ENCODE results near the gene NOS1.

Gene NOS1

DNA sequence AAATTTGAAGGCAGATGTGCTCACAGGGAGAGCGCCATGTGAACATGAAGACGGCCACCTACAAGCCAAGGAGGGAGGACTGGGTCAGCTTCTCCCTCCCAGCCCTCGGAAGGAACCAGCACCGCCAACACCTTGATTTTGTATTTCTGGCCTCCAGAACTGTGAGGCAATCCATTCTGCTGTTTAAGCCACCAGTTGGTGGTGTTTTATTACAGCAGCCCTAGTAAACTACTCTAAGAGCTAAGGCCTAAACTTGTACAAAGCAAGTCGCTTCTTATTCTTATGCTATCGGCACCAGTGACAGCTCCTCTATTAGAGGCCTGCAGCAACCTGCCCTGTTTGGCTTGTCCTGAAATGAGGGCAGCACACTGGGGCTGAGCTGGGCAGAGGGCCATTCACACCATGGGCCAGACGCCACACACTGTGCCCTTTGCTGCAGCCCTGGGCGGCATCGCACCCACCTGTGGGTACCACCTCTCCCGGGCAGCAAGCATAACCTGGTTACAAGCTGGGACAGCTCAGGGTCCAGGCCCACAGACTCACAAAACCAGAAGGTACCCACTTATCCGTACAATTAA, 62.7 kb downstream of the NOS1 start:
- H3K27me3 ChIP-seq (replicated peaks; ENCODE audit: control insufficient read depth, insufficient read depth, low read length) = no peaks in the 10 kb centered on the region
- DNase-seq (ENCODE audit: low read depth) = no peak
- H3K36me3 ChIP-seq (ENCODE audit: control insufficient read depth, insufficient read depth, low read length, severe bottlenecking) = no peaks in the 10 kb centered on the region
- H3K9ac ChIP-seq (ENCODE audit: low read length) = no peak overlapping the region
- H3K9me3 ChIP-seq (ENCODE audit: control insufficient read depth, low read length) = peaks cover 5% of the 10 kb centered on the region
- H3K4me1 ChIP-seq (ENCODE audit: control insufficient read depth, insufficient read depth, low read length) = no peaks in the 10 kb centered on the region
- no peak overlapping the region for H3K4me3 ChIP-seq (ENCODE audit: low read length)

DNA sequence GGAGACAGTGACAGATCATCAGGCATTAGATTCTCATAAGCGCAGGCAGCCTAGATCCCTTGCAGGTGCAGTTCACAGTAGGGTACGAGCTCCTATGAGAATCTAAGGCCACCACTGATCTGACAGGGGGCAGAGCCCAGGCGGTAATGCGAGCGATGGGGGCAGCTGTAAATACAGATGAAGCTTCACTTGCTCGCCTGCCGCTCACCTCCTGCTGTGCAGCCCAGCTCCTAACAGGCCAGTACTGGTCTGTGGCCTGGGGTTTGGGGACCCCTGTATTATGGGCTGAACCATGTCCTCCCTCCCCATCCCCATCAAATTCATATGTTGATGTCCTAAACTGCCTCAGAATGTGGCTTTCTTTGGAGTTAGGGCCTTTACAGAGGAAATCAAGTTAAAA, 63.2 kb downstream of the NOS1 start:
- H3K4me1 ChIP-seq (ENCODE audit: control insufficient read depth, insufficient read depth, low read length) = no peaks in the 10 kb centered on the region
- H3K9me3 ChIP-seq (ENCODE audit: control insufficient read depth, low read length) = peaks cover 5% of the 10 kb centered on the region
- H3K36me3 ChIP-seq (ENCODE audit: control insufficient read depth, insufficient read depth, low read length, severe bottlenecking) = no peaks in the 10 kb centered on the region
- no peaks in the 10 kb centered on the region for H3K27me3 ChIP-seq (replicated peaks; ENCODE audit: control insufficient read depth, insufficient read depth, low read length)
- DNase-seq (ENCODE audit: low read depth) = no peak
- H3K9ac ChIP-seq (ENCODE audit: low read length) = no peak overlapping the region
- H3K4me3 ChIP-seq (ENCODE audit: low read length) = no peak overlapping the region

DNA sequence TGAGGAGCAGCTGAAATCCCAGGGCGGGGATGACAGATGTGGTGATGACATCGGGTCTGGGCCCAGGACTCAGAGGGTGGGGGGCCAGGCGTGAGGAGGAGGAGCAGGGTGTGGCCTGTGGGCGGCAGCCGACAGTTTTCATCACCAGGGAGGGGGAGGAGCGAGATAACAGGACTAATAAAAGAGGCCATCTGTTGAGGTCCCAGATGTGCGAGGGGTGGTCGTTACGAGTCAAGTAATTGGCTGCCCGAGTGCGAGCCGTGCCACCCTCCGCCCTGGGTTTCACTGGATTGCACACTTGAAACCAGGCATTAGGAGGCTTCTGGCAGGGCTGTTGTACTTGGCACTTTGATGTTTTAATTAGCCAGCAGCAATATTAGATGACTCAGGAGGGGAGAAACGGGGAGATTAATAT, 67.2 kb downstream of the NOS1 start:
- Histone ChIP-seq H3K27me3 (replicated peaks; ENCODE audit: control insufficient read depth, insufficient read depth, low read length) (peaks cover 3% of the 10 kb centered on the region), H3K4me3 (ENCODE audit: low read length) (no peak overlapping the region), H3K9me3 (ENCODE audit: control insufficient read depth, low read length) (peaks cover 5% of the 10 kb centered on the region), H3K4me1 (ENCODE audit: control insufficient read depth, insufficient read depth, low read length) (no peaks in the 10 kb centered on the region), H3K36me3 (ENCODE audit: control insufficient read depth, insufficient read depth, low read length, severe bottlenecking) (no peaks in the 10 kb centered on the region), H3K9ac (ENCODE audit: low read length) (no peak overlapping the region)
- no peak for DNase-seq (ENCODE audit: low read depth)

DNA sequence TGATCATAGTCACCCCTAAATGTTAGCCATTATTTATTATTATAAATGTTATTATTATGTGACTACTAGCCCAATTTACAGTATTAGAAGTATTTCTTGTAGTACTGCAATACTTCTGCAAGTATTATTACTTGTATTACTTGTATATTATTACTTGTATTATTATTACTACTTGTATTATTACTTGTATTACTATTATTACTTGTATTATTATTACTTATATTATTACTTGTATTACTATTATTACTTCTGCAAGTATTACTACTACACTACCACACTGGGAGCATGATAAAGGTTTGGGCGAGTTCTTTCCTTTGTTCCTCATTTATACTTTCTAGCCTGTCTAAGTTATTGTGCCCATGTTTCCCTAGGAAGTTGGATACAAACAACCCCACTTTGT, 67.9 kb downstream of the NOS1 start:
- H3K9me3 ChIP-seq (ENCODE audit: control insufficient read depth, low read length) = peaks cover 5% of the 10 kb centered on the region
- DNase-seq (ENCODE audit: low read depth) = no peak
- H3K4me3 ChIP-seq (ENCODE audit: low read length) = no peak overlapping the region
- H3K4me1 ChIP-seq (ENCODE audit: control insufficient read depth, insufficient read depth, low read length) = no peaks in the 10 kb centered on the region
- no peaks in the 10 kb centered on the region for H3K36me3 ChIP-seq (ENCODE audit: control insufficient read depth, insufficient read depth, low read length, severe bottlenecking)
- peaks cover 6% of the 10 kb centered on the region for H3K27me3 ChIP-seq (replicated peaks; ENCODE audit: control insufficient read depth, insufficient read depth, low read length)
- H3K9ac ChIP-seq (ENCODE audit: low read length) = no peak overlapping the region

DNA sequence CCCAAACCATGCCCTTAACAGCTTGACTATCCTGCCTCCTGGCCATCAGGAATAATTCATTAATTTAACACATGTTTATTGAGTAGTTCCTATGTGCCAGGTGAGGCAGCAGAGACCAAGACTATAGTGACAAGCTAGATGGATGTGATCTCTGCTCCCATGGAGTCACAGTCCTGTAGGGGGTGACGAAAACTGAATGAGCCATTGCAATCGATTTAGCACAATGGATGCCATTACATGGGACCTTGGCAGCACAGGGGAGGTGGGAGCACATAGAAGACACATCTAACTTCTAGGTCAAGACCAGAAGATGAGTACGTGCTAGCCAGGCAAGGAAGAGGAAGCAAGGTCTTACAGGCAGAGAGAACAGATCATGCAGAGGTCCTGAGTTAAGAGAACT, 68.7 kb downstream of the NOS1 start:
- H3K36me3 ChIP-seq (ENCODE audit: control insufficient read depth, insufficient read depth, low read length, severe bottlenecking) = no peaks in the 10 kb centered on the region
- H3K27me3 ChIP-seq (replicated peaks; ENCODE audit: control insufficient read depth, insufficient read depth, low read length) = peaks cover 7% of the 10 kb centered on the region
- H3K9ac ChIP-seq (ENCODE audit: low read length) = no peak overlapping the region
- H3K9me3 ChIP-seq (ENCODE audit: control insufficient read depth, low read length) = peaks cover 5% of the 10 kb centered on the region
- H3K4me3 ChIP-seq (ENCODE audit: low read length) = no peak overlapping the region
- no peak for DNase-seq (ENCODE audit: low read depth)
- no peaks in the 10 kb centered on the region for H3K4me1 ChIP-seq (ENCODE audit: control insufficient read depth, insufficient read depth, low read length)

DNA sequence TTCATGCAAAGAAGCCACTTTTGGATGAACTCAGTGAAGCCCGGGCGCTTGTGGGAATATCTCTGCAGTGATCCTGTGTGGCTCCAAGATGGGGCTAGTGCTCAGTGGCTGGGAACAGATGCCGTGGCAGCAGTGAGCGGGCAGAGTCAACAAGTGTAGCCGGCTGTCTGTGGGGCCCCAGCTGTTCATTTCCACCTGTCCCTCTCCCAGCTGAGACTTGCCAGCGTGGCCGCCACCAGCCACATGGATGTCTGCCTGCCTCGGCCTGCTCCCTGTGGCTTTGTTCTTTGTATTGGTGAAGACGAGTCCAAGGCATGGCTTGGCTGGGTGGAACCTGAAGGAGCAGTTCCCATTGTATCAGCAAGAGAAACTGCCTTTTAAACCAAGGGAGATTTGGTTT, 77.3 kb downstream of the NOS1 start:
- no peak overlapping the region for H3K9ac ChIP-seq (ENCODE audit: low read length)
- no peaks in the 10 kb centered on the region for H3K9me3 ChIP-seq (ENCODE audit: control insufficient read depth, low read length)
- H3K36me3 ChIP-seq (ENCODE audit: control insufficient read depth, insufficient read depth, low read length, severe bottlenecking) = no peaks in the 10 kb centered on the region
- H3K4me3 ChIP-seq (ENCODE audit: low read length) = no peak overlapping the region
- peaks cover 4% of the 10 kb centered on the region for H3K27me3 ChIP-seq (replicated peaks; ENCODE audit: control insufficient read depth, insufficient read depth, low read length)
- H3K4me1 ChIP-seq (ENCODE audit: control insufficient read depth, insufficient read depth, low read length) = no peaks in the 10 kb centered on the region
- DNase-seq (ENCODE audit: low read depth) = no peak

DNA sequence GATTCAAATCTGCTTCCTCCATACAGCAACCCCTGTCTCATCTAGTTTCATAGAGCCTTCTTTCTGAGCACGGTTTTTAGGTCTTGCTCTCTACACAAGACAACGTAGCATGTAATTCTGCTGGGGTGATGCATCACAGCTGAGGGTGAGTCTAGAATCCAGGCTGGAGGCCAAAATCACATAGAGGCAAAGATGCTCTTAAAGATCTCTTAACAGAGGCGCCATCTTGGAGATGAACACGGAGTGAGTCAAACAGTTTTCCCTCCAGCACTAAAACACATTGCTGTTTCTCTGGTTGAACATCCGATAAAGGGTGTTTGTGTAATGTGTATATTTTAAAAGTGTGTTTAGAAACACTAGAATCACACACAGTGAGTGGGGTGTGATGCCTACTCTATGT, 78.9 kb downstream of the NOS1 start:
- no peak for DNase-seq (ENCODE audit: low read depth)
- Histone ChIP-seq H3K4me1 (ENCODE audit: control insufficient read depth, insufficient read depth, low read length) (no peaks in the 10 kb centered on the region), H3K4me3 (ENCODE audit: low read length) (no peak overlapping the region), H3K36me3 (ENCODE audit: control insufficient read depth, insufficient read depth, low read length, severe bottlenecking) (no peaks in the 10 kb centered on the region), H3K9ac (ENCODE audit: low read length) (no peak overlapping the region), H3K9me3 (ENCODE audit: control insufficient read depth, low read length) (no peaks in the 10 kb centered on the region), H3K27me3 (replicated peaks; ENCODE audit: control insufficient read depth, insufficient read depth, low read length) (peaks cover 2% of the 10 kb centered on the region)

DNA sequence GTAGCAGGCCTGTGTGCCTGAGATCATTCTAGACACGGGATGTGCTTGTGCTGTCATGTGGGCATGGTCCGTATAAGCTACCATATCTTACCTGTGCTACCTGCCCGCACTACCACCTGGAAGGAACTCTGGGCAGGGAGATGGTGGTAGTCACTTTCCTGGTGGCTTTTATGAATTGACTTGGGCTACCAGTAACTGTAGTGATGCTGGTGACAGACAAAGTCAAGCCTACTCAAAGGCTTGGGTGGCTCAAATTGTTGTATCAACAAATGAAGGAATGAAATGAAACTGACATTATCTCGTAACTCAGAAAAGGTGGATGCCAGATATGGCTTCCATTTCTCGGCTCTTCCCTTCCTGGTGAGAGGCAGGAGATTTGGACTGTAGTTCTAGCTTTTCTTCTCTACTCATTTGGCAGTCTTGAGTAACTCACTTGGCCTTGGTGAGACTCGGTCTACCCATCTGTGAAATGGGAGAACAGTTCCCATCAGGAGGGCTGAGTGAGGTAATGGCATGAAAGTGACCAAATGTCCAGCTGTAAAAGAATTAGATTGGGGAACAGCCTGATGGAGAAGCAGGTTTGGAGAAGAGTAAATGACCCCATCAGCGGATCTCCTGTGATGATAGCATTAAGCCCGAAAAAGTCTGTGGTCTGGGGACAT, 81.3 kb downstream of the NOS1 start:
- Histone ChIP-seq H3K36me3 (ENCODE audit: control insufficient read depth, insufficient read depth, low read length, severe bottlenecking) (no peaks in the 10 kb centered on the region), H3K4me3 (ENCODE audit: low read length) (no peak overlapping the region), H3K9me3 (ENCODE audit: control insufficient read depth, low read length) (no peaks in the 10 kb centered on the region), H3K9ac (ENCODE audit: low read length) (no peak overlapping the region), H3K4me1 (ENCODE audit: control insufficient read depth, insufficient read depth, low read length) (no peaks in the 10 kb centered on the region), H3K27me3 (replicated peaks; ENCODE audit: control insufficient read depth, insufficient read depth, low read length) (peaks cover 4% of the 10 kb centered on the region)
- DNase-seq (ENCODE audit: low read depth) = no peak

DNA sequence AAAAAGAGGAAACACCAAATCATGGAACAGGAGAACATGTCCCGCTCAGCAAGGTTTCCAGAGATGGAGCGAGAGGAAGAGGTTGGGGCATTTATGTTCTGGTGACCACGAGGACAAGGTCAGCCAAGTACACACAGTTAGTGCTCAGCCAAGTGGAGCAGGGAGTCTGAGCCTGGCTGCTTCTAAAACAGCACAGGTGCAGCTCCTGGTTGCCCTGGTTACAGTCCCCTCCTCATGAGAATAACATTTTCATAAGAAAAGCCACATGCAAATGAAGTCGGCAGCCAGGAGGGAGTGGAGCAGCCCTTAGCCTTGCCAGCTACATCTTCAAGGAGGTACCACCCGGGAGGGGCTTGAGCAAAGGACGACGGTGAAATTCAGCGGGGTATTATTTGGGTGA, 81.8 kb downstream of the NOS1 start:
- DNase-seq (ENCODE audit: low read depth) = no peak
- Histone ChIP-seq H3K4me1 (ENCODE audit: control insufficient read depth, insufficient read depth, low read length) (no peaks in the 10 kb centered on the region), H3K9ac (ENCODE audit: low read length) (no peak overlapping the region), H3K4me3 (ENCODE audit: low read length) (no peak overlapping the region), H3K36me3 (ENCODE audit: control insufficient read depth, insufficient read depth, low read length, severe bottlenecking) (no peaks in the 10 kb centered on the region), H3K27me3 (replicated peaks; ENCODE audit: control insufficient read depth, insufficient read depth, low read length) (peaks cover 4% of the 10 kb centered on the region), H3K9me3 (ENCODE audit: control insufficient read depth, low read length) (no peaks in the 10 kb centered on the region)

DNA sequence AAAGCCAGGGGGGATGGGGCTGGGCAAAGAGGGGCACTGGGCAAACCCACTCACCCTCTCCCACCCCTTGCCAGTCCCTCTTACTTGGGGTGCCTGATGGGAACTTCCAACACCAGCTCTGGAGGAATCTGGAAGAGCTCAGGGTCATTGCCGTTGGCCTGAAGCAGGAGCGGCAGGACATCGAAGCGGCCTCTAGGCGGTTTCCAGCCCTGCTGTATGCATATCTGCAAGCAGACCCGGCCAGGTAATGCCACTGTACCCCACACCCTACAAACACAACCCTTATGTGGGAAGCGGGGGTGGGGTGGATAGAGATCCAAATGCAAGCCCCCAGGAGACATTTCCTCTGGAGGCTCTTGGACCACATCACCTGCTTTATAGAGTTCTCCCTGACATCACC, 83.6 kb downstream of the NOS1 start:
- Histone ChIP-seq H3K9ac (ENCODE audit: low read length) (no peak overlapping the region), H3K4me3 (ENCODE audit: low read length) (no peak overlapping the region), H3K27me3 (replicated peaks; ENCODE audit: control insufficient read depth, insufficient read depth, low read length) (peaks cover 4% of the 10 kb centered on the region), H3K36me3 (ENCODE audit: control insufficient read depth, insufficient read depth, low read length, severe bottlenecking) (no peaks in the 10 kb centered on the region), H3K4me1 (ENCODE audit: control insufficient read depth, insufficient read depth, low read length) (no peaks in the 10 kb centered on the region), H3K9me3 (ENCODE audit: control insufficient read depth, low read length) (no peaks in the 10 kb centered on the region)
- no peak for DNase-seq (ENCODE audit: low read depth)

DNA sequence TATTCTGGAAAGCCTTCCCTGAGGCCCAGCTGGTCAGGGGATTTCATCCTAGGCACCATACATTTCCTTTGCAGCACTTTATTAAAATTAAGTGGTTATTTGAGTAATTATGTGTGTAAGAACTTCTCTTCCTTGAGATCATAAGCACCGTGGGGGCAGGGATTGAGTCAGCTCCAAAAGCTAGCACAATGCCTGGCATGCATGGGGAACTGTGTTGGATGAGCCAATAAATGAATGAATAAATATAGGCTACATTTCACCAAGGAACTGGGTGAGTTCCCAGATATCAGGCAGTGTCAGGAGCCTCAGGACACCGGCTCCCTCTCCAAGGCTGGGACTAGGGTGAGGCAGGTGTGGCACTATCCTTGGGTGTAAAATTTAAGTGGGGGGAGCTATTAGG, 88.3 kb downstream of the NOS1 start:
- no peak overlapping the region for H3K9ac ChIP-seq (ENCODE audit: low read length)
- peaks cover 12% of the 10 kb centered on the region for H3K27me3 ChIP-seq (replicated peaks; ENCODE audit: control insufficient read depth, insufficient read depth, low read length)
- H3K36me3 ChIP-seq (ENCODE audit: control insufficient read depth, insufficient read depth, low read length, severe bottlenecking) = no peaks in the 10 kb centered on the region
- DNase-seq (ENCODE audit: low read depth) = no peak
- no peaks in the 10 kb centered on the region for H3K9me3 ChIP-seq (ENCODE audit: control insufficient read depth, low read length)
- H3K4me1 ChIP-seq (ENCODE audit: control insufficient read depth, insufficient read depth, low read length) = no peaks in the 10 kb centered on the region
- H3K4me3 ChIP-seq (ENCODE audit: low read length) = no peak overlapping the region

DNA sequence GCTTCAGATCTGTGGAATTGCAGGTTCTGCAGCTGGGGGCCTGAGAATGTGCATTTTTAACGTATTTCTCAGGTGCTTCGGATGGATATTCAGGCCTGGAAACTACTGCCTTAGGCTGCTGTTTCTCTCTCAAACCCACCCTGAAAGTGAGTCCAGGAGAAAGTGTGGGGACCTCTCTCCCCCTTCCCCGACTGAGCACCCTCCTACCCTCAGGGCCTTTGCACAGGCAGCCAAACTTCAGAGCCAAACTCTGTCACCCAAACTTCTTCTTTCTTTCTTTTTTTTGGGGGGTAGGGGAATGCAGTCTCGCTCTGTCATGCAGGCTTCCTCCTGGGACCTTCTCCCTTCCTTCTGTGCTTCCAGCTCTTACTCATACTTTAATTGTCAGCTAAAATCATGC, 88.7 kb downstream of the NOS1 start:
- no peak overlapping the region for H3K9ac ChIP-seq (ENCODE audit: low read length)
- no peaks in the 10 kb centered on the region for H3K4me1 ChIP-seq (ENCODE audit: control insufficient read depth, insufficient read depth, low read length)
- H3K4me3 ChIP-seq (ENCODE audit: low read length) = no peak overlapping the region
- H3K9me3 ChIP-seq (ENCODE audit: control insufficient read depth, low read length) = no peaks in the 10 kb centered on the region
- no peak for DNase-seq (ENCODE audit: low read depth)
- peaks cover 12% of the 10 kb centered on the region for H3K27me3 ChIP-seq (replicated peaks; ENCODE audit: control insufficient read depth, insufficient read depth, low read length)
- no peaks in the 10 kb centered on the region for H3K36me3 ChIP-seq (ENCODE audit: control insufficient read depth, insufficient read depth, low read length, severe bottlenecking)

Data from adipocyte (in vitro differentiated cells).